MM.1S (cell line): ENCODE data around the gene BICD1.

Experiments used
- DNase-seq: peaks from one replicate; pipeline ENCODE4 v3.0.0-alpha.2; 2015
- H2AFZ ChIP-seq: fragments of 300-600 bp; sonication (generic); 2 replicates; pipeline ENCODE4 v1.6.0; 2016; ENCODE audit warnings: antibody characterized with exemption, low read length
- H3F3A ChIP-seq: fragments of 300-600 bp; sonication (generic); 2 replicates; pipeline ENCODE4 v1.6.1; 2016; ENCODE audit warnings: mild to moderate bottlenecking, antibody characterized with exemption, low read length, moderate library complexity, mixed read lengths; ENCODE audit not compliant: insufficient read depth
- H3K27ac ChIP-seq: fragments of 300-600 bp; sonication (generic); 2 replicates; pipeline ENCODE4 v1.5.1; 2016; ENCODE audit warnings: mild to moderate bottlenecking, low read length
- H3K27me3 ChIP-seq: fragments of 300-600 bp; sonication (generic); replicated peaks from 2 replicates; pipeline ENCODE4 v1.6.0; 2016; ENCODE audit warnings: low read length; ENCODE audit not compliant: insufficient read depth
- H3K36me3 ChIP-seq: fragments of 300-600 bp; sonication (generic); replicated peaks from 2 replicates; pipeline ENCODE4 v1.6.1; 2016; ENCODE audit warnings: mild to moderate bottlenecking, low read length, mixed read lengths; ENCODE audit not compliant: insufficient read depth
- H3K4me1 ChIP-seq: fragments of 300-600 bp; sonication (generic); 2 replicates; pipeline ENCODE4 v1.6.1; 2016; ENCODE audit warnings: low read length, mixed read lengths
- H3K4me2 ChIP-seq: fragments of 300-600 bp; sonication (generic); 2 replicates; pipeline ENCODE4 v1.6.0; 2016; ENCODE audit warnings: low read depth, low read length
- H3K4me3 ChIP-seq: fragments of 300-600 bp; sonication (generic); 2 replicates; pipeline ENCODE4 v1.5.1; 2016; ENCODE audit warnings: low read length, mixed read lengths
- H3K79me2 ChIP-seq: fragments of 300-600 bp; sonication (generic); 2 replicates; pipeline ENCODE4 v1.6.1; 2016; ENCODE audit warnings: mixed run types, low read length, mixed read lengths
- H3K9ac ChIP-seq: fragments of 300-600 bp; sonication (generic); 2 replicates; pipeline ENCODE4 v1.6.1; 2016; ENCODE audit warnings: low read length, mixed read lengths
- H3K9me2 ChIP-seq: fragments of 300-600 bp; sonication (generic); replicated peaks from 2 replicates; pipeline ENCODE4 v1.6.1; 2016; ENCODE audit warnings: mild to moderate bottlenecking, low read length, mixed read lengths; ENCODE audit not compliant: insufficient read depth
- H3K9me3 ChIP-seq: fragments of 300-600 bp; sonication (generic); replicated peaks from 2 replicates; pipeline ENCODE4 v1.6.1; 2016; ENCODE audit warnings: mild to moderate bottlenecking, low read length, mixed read lengths; ENCODE audit not compliant: insufficient read depth
- H4K20me1 ChIP-seq: fragments of 300-600 bp; sonication (generic); 2 replicates; pipeline ENCODE4 v1.6.1; 2016; ENCODE audit warnings: mild to moderate bottlenecking, low read length, moderate library complexity, mixed read lengths; ENCODE audit not compliant: insufficient read depth
- CTCF ChIP-seq: fragments of 300-600 bp; sonication (generic); IDR thresholded peaks from 2 replicates; pipeline ENCODE4 v1.5.1; 2016; ENCODE audit warnings: antibody characterized with exemption, low read length, mixed read lengths
- EZH2 ChIP-seq: fragments of 300-600 bp; sonication (generic); optimal IDR thresholded peaks from 2 replicates; pipeline ENCODE3; 2017; ENCODE audit warnings: low read depth, mild to moderate bottlenecking, antibody characterized with exemption, low read length, mixed read lengths
- EZH2phosphoT487 ChIP-seq: fragments of 300-600 bp; sonication (generic); IDR thresholded peaks from 2 replicates; pipeline ENCODE4 v1.6.1; 2018; ENCODE audit warnings: antibody characterized with exemption, low read length

BICD1 gene

DNA sequence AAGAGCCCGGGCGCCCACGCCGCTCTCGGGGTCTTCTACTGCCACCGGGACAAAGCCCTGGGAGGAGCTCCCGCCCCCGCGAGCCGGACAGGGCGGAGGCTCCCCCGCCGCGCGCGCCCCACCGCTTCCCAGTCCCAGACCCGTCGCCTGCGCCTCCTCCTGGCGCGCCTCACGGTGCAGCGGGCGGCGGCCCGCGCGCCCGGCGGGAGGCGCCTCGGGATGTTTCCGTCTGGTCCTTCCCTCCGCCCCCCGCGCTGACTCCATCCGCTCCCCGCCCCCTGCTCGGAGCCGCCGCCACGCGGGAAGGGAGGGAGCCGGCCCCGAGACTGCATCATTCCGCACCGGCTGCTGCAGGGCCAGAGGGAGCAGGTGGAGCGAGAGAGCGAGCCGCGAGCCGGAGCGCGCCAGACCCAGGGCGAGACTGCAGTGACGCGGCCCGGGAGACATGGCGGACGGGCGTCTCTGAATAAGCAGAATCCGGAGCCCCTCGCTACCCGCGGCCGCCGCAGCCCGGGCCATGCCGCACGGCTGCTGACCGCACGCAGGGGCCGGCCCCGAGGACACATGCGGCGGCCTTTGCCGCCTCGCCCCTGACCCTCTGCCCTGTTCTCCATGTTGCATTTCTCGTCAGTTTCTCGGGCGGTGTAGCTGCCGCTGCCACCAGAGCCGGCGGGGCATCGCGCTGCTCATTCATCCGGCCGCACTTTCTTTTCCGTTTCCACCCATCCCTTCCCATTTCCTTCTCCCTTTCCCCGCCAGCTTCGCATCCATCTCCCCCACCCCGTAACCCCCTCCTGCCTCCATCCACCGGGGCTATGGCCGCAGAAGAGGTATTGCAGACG lies at the start of gene BICD1:
BICD1 (plus strand) TSS at position 331 of the 842 bp plus-strand sequence; CDS start at position 816, 485 bp downstream.
- H3K9me3 ChIP-seq = no peaks in the 10 kb centered on the region
- peak within 1 kb of the TSS; percentile 90 for H3K4me2 ChIP-seq
- no peaks in the 10 kb centered on the region for H3K9me2 ChIP-seq
- H3K79me2 ChIP-seq = peaks cover 36% of the 10 kb centered on the region
- DNase-seq = peak; percentile 83
- no peaks in the 10 kb centered on the region for H3F3A ChIP-seq
- H3K36me3 ChIP-seq = no peaks in the 10 kb centered on the region
- H4K20me1 ChIP-seq = no peaks in the 10 kb centered on the region
- peak within 1 kb of the TSS; percentile 93 for H3K9ac ChIP-seq
- H3K27ac ChIP-seq = peak within 1 kb of the TSS; percentile 68; the same call in 1 of the 2 replicates
- no peaks in the 10 kb centered on the region for H3K27me3 ChIP-seq
- H2AFZ ChIP-seq = peak within 1 kb of the TSS; percentile 92
- H3K4me3 ChIP-seq = peak within 1 kb of the TSS; percentile 99
- peak; percentile 28 for TF ChIP-seq CTCF
- no peak for TF ChIP-seq EZH2
- no peak for TF ChIP-seq EZH2phosphoT487
- peaks cover 9% of the 10 kb centered on the region; the same call in 1 of the 2 replicates for H3K4me1 ChIP-seq

DNA sequence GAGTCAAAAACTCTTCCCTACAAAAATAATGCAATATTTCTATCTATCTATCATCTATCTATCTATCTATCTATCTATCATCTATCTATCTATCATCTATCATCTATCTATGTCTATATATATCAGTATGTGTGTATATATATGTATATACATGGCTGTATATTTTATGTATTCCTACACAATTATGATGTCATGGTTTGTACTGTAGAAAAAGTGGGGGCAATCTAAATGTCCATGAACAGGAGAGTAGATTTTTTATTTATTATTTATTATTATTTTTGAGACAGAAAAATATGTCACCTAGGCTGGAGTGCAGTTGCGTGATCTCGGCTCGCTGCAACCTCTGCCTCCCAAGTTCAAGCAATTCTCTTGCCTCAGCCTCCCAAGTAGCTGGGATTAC lies 45.6 kb upstream of the BICD1 start:
- DNase-seq = no peak
- Histone ChIP-seq H3K9ac (no peak overlapping the region), H2AFZ (no peak overlapping the region)

DNA sequence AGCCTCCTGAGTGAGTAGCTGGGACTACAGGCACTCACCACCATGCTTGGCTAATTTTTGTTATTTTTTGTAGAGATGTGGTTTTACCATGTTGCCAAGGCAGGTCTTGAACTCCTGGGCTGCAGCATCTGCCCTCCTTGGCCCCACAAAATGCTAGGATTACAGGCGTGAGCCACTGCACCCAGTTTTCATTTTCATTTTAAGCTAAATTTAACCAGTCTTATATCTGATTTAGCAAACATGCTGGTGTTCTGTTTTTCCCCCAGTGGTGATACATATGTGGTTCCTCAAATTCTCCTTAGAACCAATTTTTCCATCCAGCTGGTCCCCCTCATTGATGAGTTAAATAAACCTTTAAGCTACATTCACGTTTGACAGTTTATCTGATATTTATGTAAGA lies 43.8 kb upstream of the BICD1 start:
- Histone ChIP-seq H4K20me1 (no peaks in the 10 kb centered on the region), H3K9me3 (no peaks in the 10 kb centered on the region), H3K36me3 (no peaks in the 10 kb centered on the region), H3K79me2 (no peaks in the 10 kb centered on the region), H3K9ac (peak overlapping the region; percentile 6; the same call in 1 of the 2 replicates), H3F3A (peaks cover 6% of the 10 kb centered on the region; the same call in 1 of the 2 replicates), H3K4me2 (peak overlapping the region; percentile 36; the same call in 1 of the 2 replicates), H3K27me3 (no peaks in the 10 kb centered on the region), H3K4me3 (no peak overlapping the region), H3K9me2 (no peaks in the 10 kb centered on the region), H2AFZ (peak overlapping the region; percentile 33), H3K4me1 (peaks cover 10% of the 10 kb centered on the region), H3K27ac (peak overlapping the region; percentile 23; the same call in 1 of the 2 replicates)
- peak; percentile 68 for DNase-seq
- 0 out of 2 replicates have a peak, but pooled peaks have one; percentile 16 for TF ChIP-seq CTCF
- TF ChIP-seq EZH2phosphoT487 = no peak

More for the DNA sequence above, 45.6 kb upstream of the BICD1 start:
- no peak for TF ChIP-seq EZH2
- no peak for TF ChIP-seq EZH2phosphoT487
- TF ChIP-seq CTCF = no peak
- Histone ChIP-seq H3K4me3 (no peak overlapping the region), H3K79me2 (no peaks in the 10 kb centered on the region), H3K4me1 (peaks cover 10% of the 10 kb centered on the region), H3K9me3 (no peaks in the 10 kb centered on the region), H3K9me2 (no peaks in the 10 kb centered on the region), H3F3A (peaks cover 6% of the 10 kb centered on the region; the same call in 1 of the 2 replicates), H3K27ac (no peak overlapping the region), H3K4me2 (no peak overlapping the region), H3K27me3 (no peaks in the 10 kb centered on the region), H3K36me3 (no peaks in the 10 kb centered on the region), H4K20me1 (no peaks in the 10 kb centered on the region)
